ENCODE data around the gene VSX1.

Gene VSX1

DNA sequence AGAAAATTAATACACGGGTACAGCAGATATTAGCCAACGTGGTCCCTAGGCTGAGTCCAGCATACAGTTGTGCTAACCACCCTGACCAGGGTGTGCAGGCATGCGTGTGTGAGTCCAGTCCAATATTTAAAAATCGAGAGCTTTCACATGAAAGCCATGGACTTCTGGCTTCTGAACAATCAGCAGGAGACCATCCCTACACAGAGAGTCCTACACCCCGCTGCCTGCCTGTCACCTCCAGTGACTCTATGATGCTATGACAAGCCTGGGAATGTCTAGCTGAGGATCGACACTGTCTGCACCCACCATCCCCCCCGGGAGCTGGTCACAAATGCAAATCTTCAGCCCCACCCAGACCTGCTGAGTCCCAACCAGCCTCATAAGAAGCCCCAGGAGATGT, 31.9 kb downstream of the VSX1 start:
- Histone ChIP-seq H3K9me3 (ENCODE audit: control insufficient read depth, low read length) (no peaks in the 10 kb centered on the region), H3K9ac (no peak overlapping the region), H3K27ac (no peak overlapping the region), H3K4me2 (ENCODE audit: low read length) (no peak overlapping the region), H2AFZ (no peak overlapping the region), H3K36me3 (ENCODE audit: control insufficient read depth, insufficient read depth, low read length) (no peaks in the 10 kb centered on the region), H3K4me1 (peaks cover 9% of the 10 kb centered on the region), H3K27me3 (ENCODE audit: control insufficient read depth, insufficient read depth, low read length) (no peaks in the 10 kb centered on the region), H3K4me3 (ENCODE audit: low read depth, low read length) (no peak overlapping the region), H3K79me2 (peaks cover 52% of the 10 kb centered on the region)
- TF ChIP-seq, protein P1, sequence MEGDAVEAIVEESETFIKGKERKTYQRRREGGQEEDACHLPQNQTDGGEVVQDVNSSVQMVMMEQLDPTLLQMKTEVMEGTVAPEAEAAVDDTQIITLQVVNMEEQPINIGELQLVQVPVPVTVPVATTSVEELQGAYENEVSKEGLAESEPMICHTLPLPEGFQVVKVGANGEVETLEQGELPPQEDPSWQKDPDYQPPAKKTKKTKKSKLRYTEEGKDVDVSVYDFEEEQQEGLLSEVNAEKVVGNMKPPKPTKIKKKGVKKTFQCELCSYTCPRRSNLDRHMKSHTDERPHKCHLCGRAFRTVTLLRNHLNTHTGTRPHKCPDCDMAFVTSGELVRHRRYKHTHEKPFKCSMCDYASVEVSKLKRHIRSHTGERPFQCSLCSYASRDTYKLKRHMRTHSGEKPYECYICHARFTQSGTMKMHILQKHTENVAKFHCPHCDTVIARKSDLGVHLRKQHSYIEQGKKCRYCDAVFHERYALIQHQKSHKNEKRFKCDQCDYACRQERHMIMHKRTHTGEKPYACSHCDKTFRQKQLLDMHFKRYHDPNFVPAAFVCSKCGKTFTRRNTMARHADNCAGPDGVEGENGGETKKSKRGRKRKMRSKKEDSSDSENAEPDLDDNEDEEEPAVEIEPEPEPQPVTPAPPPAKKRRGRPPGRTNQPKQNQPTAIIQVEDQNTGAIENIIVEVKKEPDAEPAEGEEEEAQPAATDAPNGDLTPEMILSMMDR (IDR thresholded peaks at IDR 0.05) = no peak

DNA sequence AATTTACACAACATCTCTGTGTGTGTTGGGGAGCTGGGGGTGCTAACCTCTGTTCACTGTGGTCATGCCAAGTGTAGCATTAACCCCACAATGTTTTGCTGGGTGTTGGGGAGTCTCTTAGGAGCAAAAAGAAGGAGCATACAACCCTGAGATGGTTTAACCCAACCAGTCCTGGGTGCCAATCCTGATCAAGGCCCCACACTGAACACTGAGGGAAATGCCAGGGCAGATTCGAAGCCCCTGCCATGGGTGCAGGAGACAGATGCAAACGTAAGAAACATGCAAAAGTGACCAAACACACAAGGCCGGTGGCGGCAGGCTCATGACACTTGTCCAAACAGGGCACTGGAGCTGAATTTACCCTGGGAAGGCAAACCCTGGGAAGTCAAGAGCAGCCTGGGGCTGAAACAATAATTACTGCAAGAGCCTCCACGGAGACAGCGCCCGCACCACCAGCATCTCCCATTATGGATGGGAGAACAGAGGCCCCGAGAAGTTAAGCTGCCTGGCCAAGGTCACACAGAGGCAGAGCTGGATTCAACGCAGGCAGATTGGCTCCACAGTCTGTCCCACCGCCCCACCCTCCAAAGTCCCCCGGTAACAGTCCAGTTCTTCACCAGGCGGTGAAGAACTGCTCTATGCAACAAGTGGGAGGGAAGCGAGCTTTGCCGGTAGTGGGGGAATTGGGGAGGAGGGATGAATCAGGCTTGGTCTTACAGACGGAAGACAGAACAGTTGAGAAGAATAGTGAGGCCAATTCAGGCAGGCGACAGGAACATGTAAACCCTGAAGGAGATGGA, 32.5 kb downstream of the VSX1 start:
- Histone ChIP-seq H3K27ac (no peak overlapping the region), H3K79me2 (peaks cover 46% of the 10 kb centered on the region), H3K4me3 (ENCODE audit: low read depth, low read length) (no peak overlapping the region), H3K9me3 (ENCODE audit: control insufficient read depth, low read length) (no peaks in the 10 kb centered on the region), H3K4me2 (ENCODE audit: low read length) (no peak overlapping the region), H2AFZ (no peak overlapping the region), H3K4me1 (peaks cover 7% of the 10 kb centered on the region), H3K27me3 (ENCODE audit: control insufficient read depth, insufficient read depth, low read length) (no peaks in the 10 kb centered on the region), H3K36me3 (ENCODE audit: control insufficient read depth, insufficient read depth, low read length) (no peaks in the 10 kb centered on the region), H3K9ac (no peak overlapping the region)
- TF ChIP-seq, protein P1 (IDR thresholded peaks at IDR 0.05) = no peak

DNA sequence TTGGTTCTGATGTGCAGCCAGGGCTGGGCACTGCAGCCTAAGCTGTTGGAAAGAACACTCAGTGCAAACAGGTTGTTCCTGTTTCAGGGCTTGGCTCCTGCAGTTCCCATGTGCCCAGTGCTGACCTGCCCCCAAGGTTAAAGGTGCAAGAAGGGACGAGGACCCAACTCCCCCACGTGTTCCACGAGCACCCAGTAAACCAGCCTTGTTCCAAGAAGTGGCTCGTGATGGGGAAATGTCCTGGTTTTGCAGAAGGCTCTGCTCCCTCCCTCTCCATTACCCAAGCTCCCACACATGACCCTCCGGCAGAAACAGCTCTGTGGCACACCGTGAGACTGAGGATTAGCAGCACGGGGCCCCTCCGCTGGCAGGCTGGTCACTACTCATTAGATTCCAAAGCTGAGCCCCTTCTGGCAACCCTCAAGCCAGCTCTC, 33.4 kb downstream of the VSX1 start:
- Histone ChIP-seq H3K4me3 (ENCODE audit: low read depth, low read length) (no peak overlapping the region), H3K27ac (no peak overlapping the region), H3K36me3 (ENCODE audit: control insufficient read depth, insufficient read depth, low read length) (no peaks in the 10 kb centered on the region), H3K79me2 (peaks cover 42% of the 10 kb centered on the region), H3K27me3 (ENCODE audit: control insufficient read depth, insufficient read depth, low read length) (no peaks in the 10 kb centered on the region), H3K4me1 (no peaks in the 10 kb centered on the region), H3K9me3 (ENCODE audit: control insufficient read depth, low read length) (no peaks in the 10 kb centered on the region), H3K9ac (no peak overlapping the region), H3K4me2 (ENCODE audit: low read length) (no peak overlapping the region), H2AFZ (no peak overlapping the region)
- TF ChIP-seq, protein P1 (IDR thresholded peaks at IDR 0.05) = no peak

DNA sequence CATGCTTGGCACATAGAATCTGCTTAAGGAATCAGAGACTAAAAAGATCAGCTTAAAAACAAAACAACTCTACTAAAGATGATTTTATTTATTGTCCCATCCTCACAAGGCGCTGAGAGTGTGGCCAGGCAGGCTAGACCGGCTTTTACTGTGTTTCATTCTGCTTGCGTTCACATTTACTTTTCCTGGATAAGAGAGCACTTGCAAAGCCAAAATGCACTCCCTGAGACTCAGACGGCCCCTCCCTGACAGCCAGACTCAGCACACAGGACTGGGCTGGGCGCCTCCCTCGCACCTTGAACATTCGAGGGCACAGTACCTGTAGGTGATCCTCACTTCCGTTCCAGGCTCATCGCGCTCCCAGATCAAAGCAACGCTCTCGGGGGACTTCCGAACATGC, 34.2 kb downstream of the VSX1 start:
- Histone ChIP-seq H3K27me3 (ENCODE audit: control insufficient read depth, insufficient read depth, low read length) (no peaks in the 10 kb centered on the region), H3K36me3 (ENCODE audit: control insufficient read depth, insufficient read depth, low read length) (no peaks in the 10 kb centered on the region), H3K9me3 (ENCODE audit: control insufficient read depth, low read length) (no peaks in the 10 kb centered on the region), H3K4me1 (no peaks in the 10 kb centered on the region), H3K9ac (no peak overlapping the region), H3K4me3 (ENCODE audit: low read depth, low read length) (no peak overlapping the region), H3K4me2 (ENCODE audit: low read length) (no peak overlapping the region), H3K79me2 (peaks cover 40% of the 10 kb centered on the region), H2AFZ (no peak overlapping the region), H3K27ac (no peak overlapping the region)
- TF ChIP-seq, protein P1 (IDR thresholded peaks at IDR 0.05) = no peak

Data from parathyroid adenoma (tissue), 2 donors.